IMR-90 (cell line): Measurements from ENCODE around the gene TMPRSS15. TPM values are rescaled to one million over a fixed set of nuclear protein-coding genes. Genes with fewer than 3 reads are reported as not detected.

Experiments
- ATAC-seq: fragments of 200-7000 bp; cut with Tn5 transposase; 2 replicates; pipeline ENCODE4 v1.9.1; 2020; ENCODE audit warnings: low read depth, mild to moderate bottlenecking, moderate library complexity
- BruUV-seq: library from RNA; stranded (reverse); fragments of 400-500 nt; replicated peaks from 2 replicates; lab custom pipeline; 2021; lab: Mats Ljungman, UMichigan
- CTCF ChIA-PET: fragments of 300-600 bp; formaldehyde crosslinking; extraction: SDS; loops from one replicate; lab custom pipeline; 2021; ENCODE audit warnings: antibody characterized with exemption; lab: Yijun Ruan, JAX
- POLR2A ChIA-PET: fragments of 300-600 bp; sonication (Branson Sonifier 250); formaldehyde crosslinking; loops from one replicate; lab custom pipeline; 2022; ENCODE audit warnings: antibody characterized with exemption; ENCODE audit not compliant: unreplicated experiment; lab: Charles Lee
- DNase-seq: peaks from one replicate; pipeline ENCODE4 v3.0.0; 2013
- H2AFZ ChIP-seq: replicated peaks from 2 replicates; pipeline ENCODE3; 2013; ENCODE audit warnings: low read length, mild to moderate bottlenecking; ENCODE audit not compliant: poor library complexity
- H2AK5ac ChIP-seq: 2 replicates; pipeline ENCODE4 v1.6.1; 2013; ENCODE audit warnings: low read depth, low read length, inconsistent platforms
- H2AK9ac ChIP-seq: replicated peaks from 2 replicates; pipeline ENCODE3; 2013; ENCODE audit warnings: mild to moderate bottlenecking, low read depth, low read length, moderate library complexity; ENCODE audit not compliant: poor library complexity
- H2BK120ac ChIP-seq: 2 replicates; pipeline ENCODE4 v1.6.1; 2013; ENCODE audit warnings: low read depth, low read length, inconsistent platforms
- H2BK15ac ChIP-seq: 3 replicates; pipeline ENCODE4 v1.6.1; 2013; ENCODE audit warnings: low read depth, low read length, inconsistent platforms
- H2BK20ac ChIP-seq: 2 replicates; pipeline ENCODE4 v1.6.1; 2013; ENCODE audit warnings: low read depth, mild to moderate bottlenecking, inconsistent platforms, low read length, moderate library complexity
- H2BK5ac ChIP-seq: 2 replicates; pipeline ENCODE4 v1.6.1; 2013; ENCODE audit warnings: mild to moderate bottlenecking, low read depth, low read length, inconsistent platforms; ENCODE audit not compliant: poor library complexity, severe bottlenecking
- H3K14ac ChIP-seq: replicated peaks from 2 replicates; pipeline ENCODE4 v1.6.1; 2013; ENCODE audit warnings: low read depth, low read length, inconsistent platforms
- H3K18ac ChIP-seq: 2 replicates; pipeline ENCODE4 v1.6.1; 2013; ENCODE audit warnings: low read depth, low read length, control low read depth
- H3K23ac ChIP-seq: 2 replicates; pipeline ENCODE4 v1.6.1; 2013; ENCODE audit warnings: low read depth, low read length, inconsistent platforms
- H3K27ac ChIP-seq: 2 replicates; pipeline ENCODE4 v1.5.1; 2013; ENCODE audit warnings: mild to moderate bottlenecking, control low read depth, low read length; ENCODE audit not compliant: insufficient read depth
- H3K27me3 ChIP-seq: 2 replicates; pipeline ENCODE4 v1.6.1; 2013; ENCODE audit warnings: low read length; ENCODE audit not compliant: control insufficient read depth, insufficient read depth
- H3K36me3 ChIP-seq: 2 replicates; pipeline ENCODE4 v1.6.1; 2013; ENCODE audit warnings: low read length, mixed read lengths; ENCODE audit not compliant: control insufficient read depth, insufficient read depth
- H3K4ac ChIP-seq: 2 replicates; pipeline ENCODE4 v1.6.1; 2013; ENCODE audit warnings: low read depth, low read length, inconsistent platforms
- H3K4me1 ChIP-seq: 2 replicates; pipeline ENCODE4 v1.6.1; 2013; ENCODE audit warnings: low read length, mixed read lengths; ENCODE audit not compliant: control insufficient read depth, insufficient read depth
- H3K4me2 ChIP-seq: 2 replicates; pipeline ENCODE4 v1.6.1; 2013; ENCODE audit warnings: low read depth, mild to moderate bottlenecking, control low read depth, low read length, moderate library complexity
- H3K4me3 ChIP-seq: 2 replicates; pipeline ENCODE4 v1.5.1; 2013; ENCODE audit warnings: low read depth, mild to moderate bottlenecking, control low read depth, low read length, moderate library complexity; ENCODE audit not compliant: insufficient read depth
- H3K56ac ChIP-seq: 2 replicates; pipeline ENCODE4 v1.6.1; 2013; ENCODE audit warnings: low read length, inconsistent platforms; ENCODE audit not compliant: insufficient read depth; ENCODE audit errors: extremely low read depth
- H3K79me1 ChIP-seq, 2 experiments: 2 replicates each; pipeline ENCODE4 v1.6.1; 2013; ENCODE audit warnings: low read length in 2 of 2, inconsistent platforms in 1 of 2, low read depth in 1 of 2
- H3K9ac ChIP-seq: 2 replicates; pipeline ENCODE4 v1.6.1; 2013; ENCODE audit warnings: low read depth, low read length, control low read depth
- H3K9me1 ChIP-seq: 2 replicates; pipeline ENCODE4 v1.6.1; 2013; ENCODE audit warnings: low read length, inconsistent platforms; ENCODE audit not compliant: insufficient read depth
- H3K9me3 ChIP-seq: 2 replicates; pipeline ENCODE4 v1.6.1; 2013; ENCODE audit warnings: low read length; ENCODE audit not compliant: control insufficient read depth, insufficient read depth
- H4K20me1 ChIP-seq: 2 replicates; pipeline ENCODE4 v1.6.1; 2013; ENCODE audit warnings: low read length, inconsistent platforms; ENCODE audit not compliant: insufficient read depth
- H4K5ac ChIP-seq: 2 replicates; pipeline ENCODE4 v1.6.1; 2013; ENCODE audit warnings: mild to moderate bottlenecking, low read depth, low read length, control low read depth
- H4K8ac ChIP-seq, 2 experiments: 2 replicates each; pipeline ENCODE4 v1.6.1; 2013; ENCODE audit warnings: low read depth in 2 of 2, low read length in 2 of 2, control low read depth in 1 of 2, inconsistent platforms in 1 of 2
- H4K91ac ChIP-seq: 2 replicates; pipeline ENCODE4 v1.6.1; 2013; ENCODE audit warnings: low read depth, low read length, inconsistent platforms; ENCODE audit not compliant: insufficient read depth
- NFE2L2 ChIP-seq: fragments of 150-350 bp; IDR thresholded peaks from 2 replicates; pipeline ENCODE4 v1.6.1; 2016; ENCODE audit warnings: low read depth, mild to moderate bottlenecking, low read length
- dilution Hi-C: fragments of 300-500 bp; cut with HindIII; formaldehyde crosslinking; loops from one replicate; pipeline ENCODE4 v1.14.3; 2018; ENCODE audit warnings: low sequenced_read_pairs; ENCODE audit not compliant: unreplicated experiment
- in situ Hi-C: fragments of 300-500 bp; cut with MboI; formaldehyde crosslinking; loops from 3 replicates; pipeline ENCODE4 v1.14.3; 2019; ENCODE audit warnings: low sequenced_read_pairs, inconsistent platforms, mixed read lengths
- intact Hi-C: fragments of 100-400 bp; cut with micrococcal nuclease; formaldehyde crosslinking; loops from 2 replicates; pipeline ENCODE4 v1.10.0; 2022
- polyA plus RNA-seq, 3 experiments: library from polyadenylated mRNA; depleted of rRNA; stranded (reverse); fragments of >200 nt; gene quantifications; 2 replicates each; pipeline ENCODE4 v1.2.3, GENCODE V29; 2012; ENCODE audit warnings: low replicate concordance in 1 of 3
- total RNA-seq: library from RNA; depleted of rRNA; stranded (reverse); fragments of >200 nt; gene quantifications from 2 replicates; pipeline ENCODE4 v1.2.3, GENCODE V29; 2012
- TF ChIP-seq, protein P1 (sequence below): fragments of 150-350 bp; IDR thresholded peaks from 2 replicates; pipeline ENCODE4 v1.6.1; 2017; ENCODE audit warnings: mild to moderate bottlenecking, antibody characterized with exemption, low read length, low read depth

The TMPRSS15 gene
- total and polyA plus RNA-seq, 2 of the 4 experiments (the other 2 are of a cell fraction) = not detected

DNA sequence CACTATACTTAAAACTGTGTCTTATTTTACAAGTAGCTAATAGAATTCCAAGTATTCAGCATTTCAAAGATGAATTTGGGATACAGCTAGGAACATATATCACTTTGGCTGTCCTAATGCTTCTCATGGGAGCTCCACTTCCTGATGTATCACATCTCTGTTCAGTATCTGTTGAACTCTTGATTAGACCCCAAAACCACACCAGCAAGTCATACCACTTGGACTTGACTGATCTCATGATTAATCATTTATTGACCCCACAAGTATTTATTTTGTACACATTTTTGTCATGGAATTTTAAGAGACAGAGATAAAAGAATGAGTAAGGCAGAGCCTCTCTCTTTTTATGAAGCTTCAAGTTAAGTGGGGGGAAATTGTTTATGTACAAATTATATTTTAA, 30.0 kb downstream of the TMPRSS15 start:
- H2BK120ac ChIP-seq = no peak overlapping the region
- ChIA-PET CTCF (no interaction called here), POLR2A (no interaction called here)
- H2BK20ac ChIP-seq = no peak overlapping the region
- DNase-seq (no peak), ATAC-seq (no peak)
- H3K18ac ChIP-seq = no peak overlapping the region
- H3K4me2 ChIP-seq = no peak overlapping the region
- in situ Hi-C loops = no loop called here
- H2BK5ac ChIP-seq = no peak overlapping the region
- no TSS peak for BruUV-seq
- H4K20me1 ChIP-seq = no peaks in the 10 kb centered on the region
- H3K36me3 ChIP-seq = no peaks in the 10 kb centered on the region
- H2AFZ ChIP-seq = no peak overlapping the region
- no peak overlapping the region for H2BK15ac ChIP-seq
- H3K14ac ChIP-seq = no peak overlapping the region
- no peak overlapping the region for H2AK9ac ChIP-seq
- no peak overlapping the region for H3K9ac ChIP-seq
- no peaks in the 10 kb centered on the region for H3K79me1 ChIP-seq
- dilution Hi-C loops = no loop called here
- no peak overlapping the region for H2AK5ac ChIP-seq
- no peak overlapping the region for H3K4me3 ChIP-seq
- no peaks in the 10 kb centered on the region for H3K4me1 ChIP-seq
- H3K27ac ChIP-seq = no peak overlapping the region
- no peak overlapping the region for H3K23ac ChIP-seq
- no peak overlapping the region for H4K91ac ChIP-seq
- H3K27me3 ChIP-seq = no peaks in the 10 kb centered on the region
- no peak overlapping the region for H4K5ac ChIP-seq
- TF ChIP-seq NFE2L2 = no peak
- TF ChIP-seq, protein P1, sequence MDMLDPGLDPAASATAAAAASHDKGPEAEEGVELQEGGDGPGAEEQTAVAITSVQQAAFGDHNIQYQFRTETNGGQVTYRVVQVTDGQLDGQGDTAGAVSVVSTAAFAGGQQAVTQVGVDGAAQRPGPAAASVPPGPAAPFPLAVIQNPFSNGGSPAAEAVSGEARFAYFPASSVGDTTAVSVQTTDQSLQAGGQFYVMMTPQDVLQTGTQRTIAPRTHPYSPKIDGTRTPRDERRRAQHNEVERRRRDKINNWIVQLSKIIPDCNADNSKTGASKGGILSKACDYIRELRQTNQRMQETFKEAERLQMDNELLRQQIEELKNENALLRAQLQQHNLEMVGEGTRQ = no peak
- no peak overlapping the region for H3K4ac ChIP-seq
- H3K9me3 ChIP-seq = 0 out of 2 replicates have a peak, but pooled peaks cover 2% of the 10 kb centered on the region
- intact Hi-C loops = no loop called here
- no peak overlapping the region for H3K56ac ChIP-seq
- no peaks in the 10 kb centered on the region for H3K9me1 ChIP-seq
- no peak overlapping the region for H4K8ac ChIP-seq
